Islet of Langerhans (tissue), 1 donor: ENCODE measurements around the gene KCNJ10.

Experiments
- FAIRE-seq: peaks from one replicate; lab custom pipeline; 2011; peaks lifted over from hg19 to GRCh38; lab: Jason Lieb, UNC

KCNJ10 gene

GRCh38 chr1:159986531-159986930 lies 83.4 kb downstream of the KCNJ10 start:
- FAIRE-seq = no peak

- no peak for FAIRE-seq
These were observed 83.9 kb downstream of the KCNJ10 start for GRCh38 chr1:159986093-159986492.

DNA sequence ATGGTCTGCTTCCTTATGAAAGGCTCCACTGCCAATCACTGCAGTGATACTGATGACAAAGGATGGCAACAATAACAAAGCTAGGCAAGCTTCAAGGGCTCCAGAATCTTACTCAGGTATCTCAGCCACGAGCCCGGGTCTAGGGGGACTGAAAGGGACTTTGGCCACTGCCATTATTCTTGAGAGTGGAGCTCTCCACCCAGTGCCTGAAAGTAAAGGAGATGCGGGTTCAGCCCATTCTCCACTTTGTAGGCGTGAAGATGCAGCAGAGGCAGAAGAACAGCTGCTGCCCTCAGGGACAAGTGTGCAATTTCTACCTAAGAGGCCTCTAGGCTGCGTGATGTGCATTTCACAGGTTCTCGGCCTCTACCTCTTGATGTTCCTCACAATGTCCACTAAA lies 84.5 kb downstream of the KCNJ10 start:
- FAIRE-seq = no peak

- no peak for FAIRE-seq
These were observed 86.3 kb downstream of the KCNJ10 start for GRCh38 chr1:159983681-159984080.

DNA sequence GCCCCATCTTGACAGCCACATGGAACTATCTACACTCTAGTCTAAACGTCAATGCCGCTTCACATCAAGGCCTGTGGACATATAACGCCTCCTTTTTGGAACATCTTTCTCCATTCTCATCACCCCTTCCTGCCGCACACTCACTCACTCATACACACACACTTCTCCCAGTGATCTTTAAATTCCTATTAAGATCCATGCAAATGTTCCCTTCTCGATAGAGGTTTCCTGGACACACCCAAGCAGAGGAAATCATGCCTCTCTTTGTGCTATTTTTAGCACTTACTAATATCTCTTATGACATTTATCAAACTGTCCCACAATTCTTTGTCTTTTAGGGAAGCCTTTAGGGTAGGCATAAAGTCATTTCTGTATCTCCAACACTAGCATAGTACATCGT lies 87.7 kb downstream of the KCNJ10 start:
- no peak for FAIRE-seq

GRCh38 chr1:159981351-159982055 lies 88.5 kb downstream of the KCNJ10 start:
- FAIRE-seq = no peak

DNA sequence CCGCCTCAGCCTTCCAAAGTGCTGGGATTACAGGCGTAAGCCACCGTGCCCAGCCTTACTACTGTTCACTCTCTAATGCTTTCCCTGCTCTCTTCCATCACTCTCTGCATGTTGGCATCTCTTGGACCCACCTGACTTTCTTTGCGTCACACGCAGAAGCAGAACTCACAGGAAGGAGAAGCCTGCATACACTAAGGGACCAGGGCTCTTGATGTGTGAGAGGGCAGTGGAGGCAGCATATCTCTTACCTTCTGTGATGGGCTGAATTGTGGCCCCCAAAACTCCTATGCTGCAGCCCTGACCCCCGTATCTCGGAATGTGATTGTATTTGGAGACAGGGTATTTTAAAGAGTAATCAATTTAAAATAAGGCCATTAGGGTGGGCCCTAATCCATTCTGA lies 89.2 kb downstream of the KCNJ10 start:
- FAIRE-seq = no peak

- FAIRE-seq = no peak
These were observed 89.9 kb downstream of the KCNJ10 start for GRCh38 chr1:159980076-159980475.

- FAIRE-seq = no peak
These were observed 90.7 kb downstream of the KCNJ10 start for GRCh38 chr1:159979257-159979656.

GRCh38 chr1:159978107-159978398 lies 91.9 kb downstream of the KCNJ10 start:
- FAIRE-seq = no peak

DNA sequence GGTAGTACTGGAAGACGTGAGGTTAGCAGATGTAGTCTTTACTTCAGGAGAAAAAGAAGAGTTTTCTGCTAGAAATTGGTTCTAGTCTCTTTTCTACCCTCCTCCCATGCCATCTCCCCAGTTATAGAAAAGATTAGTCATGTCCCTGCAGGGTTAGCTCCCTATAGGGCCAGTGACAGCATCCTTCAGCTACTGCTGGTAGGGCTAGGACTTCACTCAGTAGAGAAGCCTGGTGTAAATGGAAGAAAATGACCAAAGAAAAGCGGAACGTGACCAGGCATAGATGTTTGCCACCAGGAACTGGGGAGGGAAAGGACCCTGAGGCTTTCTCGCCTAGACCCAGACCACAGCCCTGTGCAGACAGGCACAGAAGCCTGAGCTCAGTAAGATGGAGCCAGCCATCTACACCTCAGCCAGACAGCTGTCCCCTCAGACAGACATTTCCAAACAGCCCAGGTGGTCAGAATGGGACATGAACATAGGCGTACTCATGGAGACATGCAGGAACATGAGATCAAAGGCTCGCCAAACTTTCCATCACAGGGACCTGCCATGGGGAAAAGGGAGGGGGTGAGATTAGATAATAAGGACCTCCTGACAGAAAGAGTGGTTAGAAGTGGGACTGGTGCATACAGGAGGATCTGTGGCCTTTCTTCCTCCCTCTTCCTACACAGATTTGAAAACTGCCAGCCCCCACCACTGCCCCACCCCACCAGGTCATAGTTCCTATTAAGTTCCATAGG lies 92.4 kb downstream of the KCNJ10 start:
- FAIRE-seq = no peak

DNA sequence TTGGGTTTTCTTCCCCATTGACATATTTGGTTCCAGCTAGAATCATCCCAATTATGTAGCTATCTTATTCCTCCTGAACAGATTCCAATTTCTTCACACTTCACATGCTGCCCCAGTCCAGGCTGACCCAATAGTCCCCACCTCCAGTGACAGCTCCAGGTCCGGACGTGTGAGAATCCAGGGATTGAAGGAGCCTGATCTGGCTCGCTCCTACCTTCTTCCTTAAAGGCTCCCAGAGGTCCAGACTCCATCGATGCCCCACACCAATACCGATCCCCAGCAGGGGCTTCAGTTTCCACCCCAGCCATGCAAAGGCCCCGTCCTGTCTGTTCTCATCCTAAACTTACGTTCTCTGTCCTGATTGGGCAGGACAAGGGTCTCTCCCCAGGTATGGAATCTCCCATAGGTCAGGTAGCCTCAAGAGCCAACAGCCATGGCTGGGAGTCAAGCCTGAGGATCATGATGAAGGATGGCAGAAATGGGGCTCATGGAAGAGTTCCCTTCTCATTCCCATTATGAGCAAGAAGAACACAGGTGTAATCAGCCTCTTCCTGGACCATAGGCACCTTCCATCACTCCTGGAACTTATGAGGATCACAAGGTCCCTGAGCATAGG lies 95.5 kb downstream of the KCNJ10 start:
- no peak for FAIRE-seq

DNA sequence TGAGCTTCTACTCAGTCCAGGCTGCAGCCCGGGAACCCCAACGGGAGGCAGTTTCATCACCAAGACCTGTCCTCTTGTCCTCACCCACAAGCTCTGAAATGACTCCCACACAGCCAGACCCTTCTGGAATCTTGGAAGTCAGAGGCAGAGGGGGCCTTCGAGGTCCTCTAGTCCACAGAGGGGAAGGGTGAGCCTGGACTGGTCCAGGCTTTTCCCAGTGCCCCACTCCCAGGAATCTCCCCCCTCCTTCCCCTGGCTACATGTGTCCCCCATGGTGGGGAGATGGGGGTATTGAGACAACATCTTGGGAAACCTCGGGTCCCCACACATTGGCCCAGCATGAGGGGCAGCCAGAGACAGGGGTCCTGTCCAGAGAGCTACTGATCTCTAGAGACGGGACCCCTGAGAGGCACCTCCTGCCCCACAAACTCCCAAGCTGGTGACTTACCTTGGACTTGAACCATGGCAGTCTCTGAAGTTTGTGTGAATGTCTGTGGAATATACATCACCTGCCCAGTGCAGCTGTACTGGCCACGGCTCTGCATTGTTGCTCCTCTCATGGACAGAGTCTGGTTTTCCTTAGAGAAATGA lies 96.5 kb downstream of the KCNJ10 start:
- no peak for FAIRE-seq

DNA sequence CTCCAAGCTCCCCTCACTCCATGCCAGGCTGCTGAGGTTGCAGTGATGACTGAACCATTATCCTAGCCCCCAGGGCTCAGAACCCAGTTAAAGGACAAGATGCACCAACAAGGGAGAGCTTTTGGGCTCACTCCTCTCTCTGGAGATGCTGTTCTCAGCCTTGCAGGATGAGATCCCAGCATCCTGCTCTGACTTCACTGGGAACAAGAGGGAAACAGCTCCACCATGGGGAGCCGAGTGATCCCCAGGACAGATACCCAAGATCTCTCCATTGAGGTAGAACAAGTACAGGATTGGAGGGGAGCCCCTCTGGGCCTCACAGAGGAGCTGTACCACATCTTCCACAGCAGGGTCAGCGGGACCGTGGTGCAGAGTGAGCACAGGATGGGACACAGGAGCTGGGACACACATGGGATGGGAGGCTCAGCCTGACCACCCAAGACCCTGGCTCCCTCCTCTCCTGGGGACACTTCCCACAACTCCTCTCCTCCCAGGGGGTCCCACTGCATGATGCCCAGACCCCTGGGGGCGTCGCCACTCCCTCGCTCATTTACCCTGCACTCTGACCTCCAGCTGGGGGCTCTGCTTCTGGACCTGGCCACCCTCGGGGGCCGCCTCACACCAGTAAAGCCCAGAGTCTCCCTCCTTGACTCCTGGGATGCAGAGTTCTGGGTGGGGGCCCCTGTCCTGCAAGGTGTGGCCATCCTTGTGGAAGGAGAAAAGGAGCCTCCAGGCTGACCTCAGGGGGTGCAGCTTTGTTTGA lies 97.3 kb downstream of the KCNJ10 start:
- no peak for FAIRE-seq

- no peak for FAIRE-seq
These were observed 99.0 kb downstream of the KCNJ10 start for GRCh38 chr1:159970932-159971342.

DNA sequence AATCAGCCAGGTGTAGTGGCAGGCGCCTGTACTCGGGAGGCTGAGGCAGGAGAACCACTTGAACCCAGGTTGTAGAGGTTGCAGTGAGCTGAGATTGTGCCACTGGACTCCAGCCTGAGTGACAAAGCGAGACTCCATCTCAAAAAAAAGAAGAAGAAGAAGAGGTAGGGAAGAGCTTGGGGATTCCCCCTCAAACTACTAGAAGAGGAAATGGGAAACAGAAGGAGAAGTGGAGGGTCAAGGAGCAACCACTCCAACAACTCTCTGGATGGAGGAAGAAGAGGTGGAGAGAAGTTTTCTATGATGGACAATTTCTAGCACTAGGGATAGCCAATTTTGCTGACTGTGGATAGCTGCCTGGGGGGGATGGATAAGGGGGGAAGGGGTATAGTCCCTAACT lies 101.1 kb downstream of the KCNJ10 start:
- FAIRE-seq = no peak

- FAIRE-seq = no peak
These were observed 104.7 kb downstream of the KCNJ10 start for GRCh38 chr1:159965263-159965662.

- FAIRE-seq = no peak
These were observed 105.8 kb downstream of the KCNJ10 start for GRCh38 chr1:159964144-159964543.

DNA sequence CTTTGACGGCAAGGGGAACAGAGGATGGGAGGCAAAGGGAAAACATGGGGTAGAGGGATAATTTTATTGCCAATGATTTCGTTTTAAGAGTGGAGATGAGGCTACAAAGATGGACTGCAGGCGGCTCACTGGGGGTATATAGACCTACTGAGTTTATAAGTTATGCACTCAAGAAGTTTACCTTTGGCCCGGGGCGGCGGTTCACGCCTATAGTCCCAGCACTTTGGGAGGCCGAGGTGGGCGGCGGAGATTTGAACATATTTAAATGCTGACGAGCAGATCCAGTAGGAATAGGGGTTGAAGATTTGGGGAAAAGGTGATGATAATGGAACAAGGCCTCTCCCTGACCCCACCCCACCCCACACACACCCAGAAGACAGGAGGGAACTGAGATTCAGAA lies 107.8 kb downstream of the KCNJ10 start:
- no peak for FAIRE-seq

- no peak for FAIRE-seq
These were observed 108.3 kb downstream of the KCNJ10 start for GRCh38 chr1:159961636-159962035.

DNA sequence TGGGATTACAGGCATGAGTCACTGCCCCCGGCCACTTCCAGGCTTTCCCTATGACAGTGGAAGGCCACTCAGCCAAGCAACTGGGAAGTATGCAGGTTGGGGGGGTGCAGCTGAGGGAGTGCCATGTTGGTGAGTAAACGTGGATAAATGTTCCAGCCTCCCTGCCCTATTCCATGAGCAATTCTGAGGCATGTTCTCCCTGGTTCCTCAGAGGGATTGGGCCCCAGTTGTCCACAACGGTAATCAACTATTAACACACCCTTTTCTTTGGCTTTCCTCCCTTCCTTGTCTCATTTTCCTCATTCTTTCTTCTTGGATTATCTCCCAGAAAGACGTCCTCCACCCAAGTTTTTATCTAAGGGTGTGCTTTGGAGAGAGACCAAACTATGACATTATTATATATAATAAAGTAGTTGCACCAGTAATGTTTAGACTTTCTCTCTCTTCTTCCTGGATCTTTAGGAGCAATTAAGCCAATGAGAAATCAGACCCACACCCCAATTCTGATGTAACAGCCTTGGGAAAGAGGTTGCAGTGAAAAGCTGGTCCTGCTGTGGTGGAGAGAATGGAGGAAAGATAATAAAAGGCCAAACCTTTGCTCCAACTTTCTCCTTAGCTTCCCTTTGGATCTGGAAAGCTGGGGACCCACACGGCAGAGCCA lies 109.1 kb downstream of the KCNJ10 start:
- FAIRE-seq = no peak

- no peak for FAIRE-seq
These were observed 110.5 kb downstream of the KCNJ10 start for GRCh38 chr1:159959451-159959850.
